ENCODE measurements around the gene CRYBA2.

Gene CRYBA2

GRCh38 chr2:218993345-218994315 lies at the start of gene CRYBA2:
Gene CRYBA2 (minus strand): TSS chr2:218993422. CDS start chr2:218993176, 246 bp downstream.
- peak; percentile 57 for DNase-seq

- DNase-seq = no peak
These were observed 49.5 kb upstream of the CRYBA2 start for GRCh38 chr2:219042750-219043149.

- no peak for DNase-seq
These were observed 48.9 kb upstream of the CRYBA2 start for GRCh38 chr2:219042157-219042556.

GRCh38 chr2:219041252-219041651 lies 48.0 kb upstream of the CRYBA2 start, which contains the start of gene CFAP65:
Gene CFAP65 (minus strand): TSS chr2:219041516. CDS start chr2:219039048, 2,468 bp downstream.
- DNase-seq = peak; percentile 41

- DNase-seq = no peak
These were observed 45.4 kb upstream of the CRYBA2 start for GRCh38 chr2:219038600-219038999.

GRCh38 chr2:219037783-219038499 lies 44.7 kb upstream of the CRYBA2 start:
- DNase-seq = no peak

GRCh38 chr2:219035942-219036341 lies 42.7 kb upstream of the CRYBA2 start:
- no peak for DNase-seq

- no peak for DNase-seq
These were observed 41.6 kb upstream of the CRYBA2 start for GRCh38 chr2:219034823-219035222.

- no peak for DNase-seq
These were observed 39.0 kb upstream of the CRYBA2 start for GRCh38 chr2:219032051-219032745.

- DNase-seq = no peak
These were observed 38.0 kb upstream of the CRYBA2 start for GRCh38 chr2:219031005-219031738.

GRCh38 chr2:219030177-219030940 lies 37.1 kb upstream of the CRYBA2 start:
- DNase-seq = no peak

- peak; percentile 61 for DNase-seq
These were observed 36.6 kb upstream of the CRYBA2 start for GRCh38 chr2:219029829-219030165.

- DNase-seq = no peak
These were observed 36.0 kb upstream of the CRYBA2 start for GRCh38 chr2:219028996-219029828.

- no peak for DNase-seq
These were observed 34.9 kb upstream of the CRYBA2 start for GRCh38 chr2:219028141-219028540.

- DNase-seq = no peak
These were observed 34.4 kb upstream of the CRYBA2 start for GRCh38 chr2:219027511-219028055.

- DNase-seq = no peak
These were observed 33.7 kb upstream of the CRYBA2 start for GRCh38 chr2:219026946-219027345.

GRCh38 chr2:219025637-219026585 lies 32.7 kb upstream of the CRYBA2 start:
- DNase-seq = no peak

- no peak for DNase-seq
These were observed 30.8 kb upstream of the CRYBA2 start for GRCh38 chr2:219024059-219024458.

GRCh38 chr2:219023045-219023605 lies 29.9 kb upstream of the CRYBA2 start:
- DNase-seq = no peak

All from NCI-H748 treated with DMSO at 0.1 percent for 48 hours (cell line).